Colon (tissue), 2 donors: ENCODE results near the gene SETD1A.
"Not testable (repeated sequence)": the region's sequence is repeated elsewhere in the genome, so short reads cannot be mapped to it uniquely, and the experiment has no call there.

Experiments used
- FAIRE-seq: peaks from 2 replicates; lab custom pipeline; 2012; peaks lifted over from hg19 to GRCh38; lab: Jason Lieb, UNC
- donor health status: control.
- donor health status: control.

Gene SETD1A

GRCh38 chr16:31000671-31001382 is 43.3 kb downstream of the SETD1A start:
- FAIRE-seq, result no peak

GRCh38 chr16:31001507-31002249 is 44.1 kb downstream of the SETD1A start:
- FAIRE-seq, result no peak

DNA sequence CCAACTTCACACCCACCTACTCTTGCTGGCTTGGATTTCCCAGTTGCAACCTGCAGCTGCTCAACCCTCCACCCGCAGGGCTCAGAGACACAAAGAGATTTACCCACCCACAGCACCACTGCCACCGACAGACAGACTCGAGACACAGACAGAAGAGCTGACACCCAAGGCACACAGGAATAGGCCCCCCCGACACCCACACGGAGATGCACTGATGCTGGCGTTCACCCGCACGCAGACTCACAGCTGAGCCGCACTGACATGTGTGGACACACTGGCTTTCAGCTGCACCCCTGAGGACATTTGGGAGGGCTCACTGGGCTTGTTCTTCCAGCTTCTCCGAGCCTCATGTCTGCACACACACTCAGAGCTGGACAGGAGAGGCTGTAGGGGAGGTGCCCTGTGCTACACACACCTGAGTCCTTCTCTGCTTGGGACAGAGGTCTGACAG is 44.7 kb downstream of the SETD1A start:
- no peak for FAIRE-seq

GRCh38 chr16:31002862-31003341 is 45.3 kb downstream of the SETD1A start:
- no peak for FAIRE-seq

DNA sequence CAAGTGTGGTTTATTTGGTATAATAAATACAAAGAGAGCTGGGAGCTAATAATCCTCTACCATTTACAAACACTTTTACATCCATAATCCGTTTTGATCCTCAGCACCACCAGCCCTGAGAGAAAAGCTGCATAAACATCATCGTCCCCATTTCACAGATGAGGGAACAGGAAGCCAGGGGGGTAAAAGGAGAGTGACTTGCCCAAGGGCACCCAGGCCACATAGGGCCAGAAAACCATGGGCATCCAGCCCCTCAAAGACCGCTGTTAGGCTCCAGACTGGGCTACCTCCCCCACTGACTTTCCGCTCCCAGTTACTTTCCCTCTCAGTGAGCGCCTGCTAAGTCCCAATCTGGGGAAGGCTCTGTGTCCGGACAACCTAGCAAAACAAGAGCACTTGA is 46.2 kb downstream of the SETD1A start:
- no peak for FAIRE-seq

DNA sequence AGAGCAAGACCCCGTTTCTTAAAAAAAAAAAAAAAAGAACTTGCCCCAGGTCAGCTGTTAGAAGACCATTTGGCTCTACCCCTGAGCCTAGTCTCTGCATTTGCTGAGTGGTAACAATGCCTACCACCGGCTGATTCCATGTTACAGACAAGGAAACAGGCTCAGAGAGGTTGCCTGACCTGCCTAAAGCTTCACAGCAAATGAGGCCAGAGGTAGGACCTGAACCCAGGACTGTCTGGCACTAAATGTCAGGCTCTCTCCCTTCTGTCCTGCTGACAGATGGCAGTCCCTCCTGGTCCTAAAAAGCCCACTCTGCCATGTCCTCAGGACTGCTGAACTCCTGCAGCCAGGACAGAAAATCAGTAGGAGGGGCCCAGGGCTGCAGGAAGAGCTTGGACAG is 47.1 kb downstream of the SETD1A start:
- no peak for FAIRE-seq

GRCh38 chr16:31005350-31006085 is 48.0 kb downstream of the SETD1A start:
- FAIRE-seq, result no peak

DNA sequence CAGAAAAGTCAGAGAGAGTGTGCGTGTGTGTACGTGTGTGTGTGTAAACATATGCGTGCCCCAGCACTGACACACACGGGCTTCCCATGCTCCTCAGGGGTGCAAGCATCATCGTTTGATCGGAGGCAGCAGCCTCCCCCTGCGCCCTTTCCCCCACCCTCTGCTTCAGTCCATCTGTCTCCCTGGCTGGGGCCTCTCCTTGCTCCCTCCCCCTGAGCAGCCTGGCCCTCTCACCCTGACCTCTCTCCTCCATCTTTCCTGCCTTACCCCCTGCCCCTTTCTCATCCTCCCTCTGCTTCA is 48.5 kb downstream of the SETD1A start:
- no peak for FAIRE-seq

- FAIRE-seq, result no peak
These were observed 49.0 kb downstream of the SETD1A start for GRCh38 chr16:31006589-31006988.

GRCh38 chr16:31007684-31008083 is 50.1 kb downstream of the SETD1A start:
- no peak for FAIRE-seq

DNA sequence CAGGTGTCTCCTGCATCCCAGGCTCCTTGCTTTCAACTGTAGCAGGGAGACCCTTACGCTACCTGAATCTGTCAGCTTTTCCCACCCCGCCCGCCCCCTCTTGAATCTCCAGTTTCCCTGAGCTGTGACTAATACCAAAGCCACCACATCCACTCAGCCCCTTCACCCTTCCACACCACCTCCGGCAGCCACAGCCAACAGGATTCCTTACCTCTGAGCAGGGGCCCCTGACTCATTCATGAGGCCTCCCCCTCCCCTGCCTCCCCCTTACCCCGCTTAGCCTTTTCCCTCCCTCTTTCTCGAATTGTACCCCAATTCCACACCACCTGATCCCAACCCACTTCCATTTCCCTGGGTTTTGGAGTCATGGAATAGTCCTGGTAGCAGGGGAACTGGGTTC is 50.6 kb downstream of the SETD1A start:
- no peak for FAIRE-seq

- FAIRE-seq, result no peak
These were observed 51.0 kb downstream of the SETD1A start for GRCh38 chr16:31008551-31008950.

DNA sequence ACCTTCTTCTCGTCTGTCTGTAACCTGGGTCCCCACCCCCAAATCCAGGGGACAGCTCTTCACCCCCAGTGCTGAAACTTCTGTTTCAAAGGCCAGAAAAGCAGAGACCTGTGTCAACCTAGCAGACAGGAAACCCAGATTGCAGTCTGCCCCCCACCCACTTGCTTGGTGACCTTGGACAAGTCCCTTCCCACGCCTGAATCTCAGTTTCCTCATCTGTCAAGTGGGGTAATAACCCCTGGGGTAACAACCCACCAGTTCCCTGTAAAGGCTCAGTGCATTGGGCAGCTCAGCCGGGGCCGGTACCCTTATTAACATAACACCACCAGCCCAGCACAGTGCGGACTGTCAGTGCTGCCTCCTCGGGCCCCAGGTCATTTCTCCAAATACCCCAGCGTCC is 51.6 kb downstream of the SETD1A start:
- FAIRE-seq, result no peak

- no peak for FAIRE-seq
These were observed 52.5 kb downstream of the SETD1A start for GRCh38 chr16:31009894-31010584.

DNA sequence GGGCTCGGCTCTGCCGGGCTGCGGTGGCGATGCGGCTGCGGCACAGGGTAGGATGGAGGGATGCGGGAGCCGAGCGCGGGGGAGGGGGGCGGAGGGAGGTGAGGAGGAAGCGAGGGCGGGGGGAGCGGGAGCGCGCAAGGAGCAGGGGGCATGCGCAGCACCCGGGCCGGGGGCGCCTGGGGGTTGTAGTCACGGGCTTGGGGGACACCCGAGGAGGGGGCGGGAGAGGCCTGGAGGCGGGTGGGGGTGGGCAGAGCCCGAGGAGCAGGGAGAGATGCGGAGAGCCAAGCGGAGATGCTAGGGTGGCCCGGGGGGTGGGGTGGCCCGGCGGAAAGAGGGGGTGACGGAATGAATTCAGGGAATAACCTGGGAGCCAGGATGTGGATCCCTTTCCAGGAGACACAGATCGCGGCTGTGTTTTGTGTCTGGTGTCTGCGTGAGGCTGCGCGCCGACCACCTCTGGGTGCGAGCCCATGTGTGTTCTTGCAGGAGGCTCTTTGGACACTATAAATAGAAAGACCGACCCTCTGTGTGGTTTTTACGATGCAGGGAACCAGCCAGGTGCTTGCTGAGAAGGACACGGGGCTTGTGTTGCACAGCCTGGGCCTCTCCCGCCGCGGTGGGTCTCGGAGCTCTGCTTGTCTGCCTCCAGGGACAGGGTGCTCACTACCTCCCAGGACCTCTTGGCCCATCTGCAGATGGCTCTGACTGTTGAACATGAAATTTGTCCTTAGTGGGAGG is 53.2 kb downstream of the SETD1A start, which contains the start of gene STX1B:
Gene STX1B (minus strand): TSS at position 54 of the 741 bp plus-strand sequence. CDS start 242 bp downstream, outside the sequence.
- no peak for FAIRE-seq

DNA sequence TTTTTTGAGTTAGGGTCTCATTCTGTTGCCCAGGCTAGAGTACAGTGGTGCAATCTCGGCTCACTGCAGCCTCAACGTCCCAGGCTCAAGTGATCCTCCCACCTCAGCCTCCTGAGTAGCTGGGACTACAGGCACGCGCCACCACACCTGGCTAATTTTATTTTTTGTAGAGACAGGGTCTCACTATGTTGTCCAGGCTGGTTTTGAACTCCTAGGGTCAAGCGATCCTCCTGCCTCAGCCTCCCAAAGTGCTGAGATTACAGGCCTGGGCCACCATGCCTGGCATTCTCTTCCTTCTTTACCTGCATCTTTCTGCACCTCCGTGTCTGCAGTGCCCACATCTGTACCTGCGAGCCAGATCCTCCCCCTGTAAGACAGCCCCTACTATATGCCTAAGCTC is 54.3 kb downstream of the SETD1A start:
- FAIRE-seq, result not testable (repeated sequence)

- FAIRE-seq, result not testable (repeated sequence)
These were observed 55.7 kb downstream of the SETD1A start for GRCh38 chr16:31013292-31013691.

GRCh38 chr16:31016018-31016417 is 58.5 kb downstream of the SETD1A start:
- FAIRE-seq, result no peak

DNA sequence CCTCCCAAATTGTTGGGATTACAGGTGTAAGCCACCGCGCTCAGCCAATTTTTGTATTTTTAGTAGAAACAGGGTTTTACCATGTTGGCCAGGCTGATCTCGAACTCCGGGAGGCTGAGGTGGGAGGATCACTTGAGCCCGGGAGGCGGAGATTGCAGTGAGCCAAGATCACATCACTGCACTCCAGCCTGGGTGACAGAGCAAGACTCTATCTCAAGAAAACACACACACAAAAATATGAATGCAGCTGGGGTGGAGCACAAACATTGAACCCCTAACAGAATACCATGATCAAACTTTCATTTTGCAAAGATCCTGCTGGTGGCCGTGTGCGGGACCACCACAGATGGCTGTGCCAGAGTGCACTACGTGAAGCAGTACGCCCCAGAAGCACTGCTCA is 60.2 kb downstream of the SETD1A start:
- not testable (repeated sequence) for FAIRE-seq

- FAIRE-seq, result no peak
These were observed 63.0 kb downstream of the SETD1A start for GRCh38 chr16:31020536-31020935.

GRCh38 chr16:31022544-31023251 is 65.1 kb downstream of the SETD1A start:
- FAIRE-seq, result no peak
